ENCODE results near the gene GALNT18.

The GALNT18 gene

GRCh38 chr11:11505190-11505589, 116.6 kb downstream of the GALNT18 start:
- Histone ChIP-seq H3K4ac (ENCODE audit: low read length) (no peak overlapping the region), H2AFZ (ENCODE audit: low read length) (no peak overlapping the region), H2BK120ac (ENCODE audit: low read depth, low read length) (no peak overlapping the region), H3K79me1 (ENCODE audit: low read depth, low read length) (no peaks in the 10 kb centered on the region), H3K9ac (ENCODE audit: low read depth, low read length, poor library complexity) (no peak overlapping the region), H3K4me2 (ENCODE audit: insufficient read depth, low read length, poor library complexity, severe bottlenecking) (no peak overlapping the region), H3K27ac (replicated peaks; ENCODE audit: low read length) (no peak overlapping the region), H3K18ac (ENCODE audit: low read length) (no peak overlapping the region), H3K27me3 (ENCODE audit: control insufficient read depth in 3 of 3, insufficient read depth in 3 of 3, low read depth in 1 of 3, low read length in 3 of 3) (no peaks in the 10 kb centered on the region), H3K36me3 (replicated peaks in 1 of 2; ENCODE audit: control insufficient read depth in 2 of 2, insufficient read depth in 2 of 2, low read length in 2 of 2) (no peaks in the 10 kb centered on the region), H2BK5ac (ENCODE audit: low read length) (no peak overlapping the region), H2BK12ac (ENCODE audit: low read length) (no peak overlapping the region), H3K4me1 (ENCODE audit: control insufficient read depth in 2 of 2, insufficient read depth in 1 of 2, low read depth in 1 of 2, low read length in 2 of 2) (peaks cover 0 to 13% of the 10 kb centered on the region in 2 donors), H2BK15ac (ENCODE audit: low read length) (no peak overlapping the region), H2AK5ac (ENCODE audit: low read depth, low read length) (no peak overlapping the region), H4K91ac (ENCODE audit: low read depth, low read length, poor library complexity) (no peak overlapping the region), H3K9me3 (replicated peaks in 1 of 2; ENCODE audit: control insufficient read depth in 2 of 2, insufficient read depth in 1 of 2, low read depth in 1 of 2, low read length in 2 of 2) (no peaks in the 10 kb centered on the region), H3K14ac (ENCODE audit: low read length) (no peak overlapping the region), H3K23ac (ENCODE audit: low read depth, low read length, poor library complexity) (no peak overlapping the region), H4K8ac (ENCODE audit: low read depth, low read length) (no peak overlapping the region), H3K4me3 (ENCODE audit: low read length in 2 of 2) (no peak overlapping the region)
- DNase-seq (ENCODE audit: low spot score) = no peak

DNA sequence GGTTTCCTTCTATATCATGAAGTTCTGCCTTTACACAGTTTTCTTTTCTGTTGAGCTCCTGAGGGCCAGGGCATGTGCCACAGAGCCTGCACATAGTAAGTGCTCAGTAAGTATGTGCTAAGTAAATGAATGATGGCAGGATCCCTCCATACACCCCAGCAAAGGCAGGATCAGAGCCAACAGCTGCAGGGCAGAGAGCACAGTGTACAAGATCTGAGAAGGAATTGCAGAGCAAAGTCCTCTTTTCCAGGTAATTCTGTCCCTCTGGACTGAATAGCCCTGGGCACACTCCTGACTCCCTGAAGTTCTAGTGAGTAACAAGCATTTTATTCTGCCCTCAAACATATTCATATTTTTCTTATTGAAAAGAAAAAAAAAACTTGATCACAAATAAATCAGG, 117.7 kb downstream of the GALNT18 start:
- Histone ChIP-seq H3K4me1 (ENCODE audit: control insufficient read depth in 2 of 2, insufficient read depth in 1 of 2, low read depth in 1 of 2, low read length in 2 of 2) (peaks cover 0 to 6% of the 10 kb centered on the region in 2 donors), H3K4me3 (ENCODE audit: low read length in 2 of 2) (no peak overlapping the region), H3K27me3 (ENCODE audit: control insufficient read depth in 3 of 3, insufficient read depth in 3 of 3, low read depth in 1 of 3, low read length in 3 of 3) (no peaks in the 10 kb centered on the region), H2AK5ac (ENCODE audit: low read depth, low read length) (no peak overlapping the region), H3K4me2 (ENCODE audit: insufficient read depth, low read length, poor library complexity, severe bottlenecking) (no peak overlapping the region), H4K91ac (ENCODE audit: low read depth, low read length, poor library complexity) (no peak overlapping the region), H3K18ac (ENCODE audit: low read length) (no peak overlapping the region), H3K27ac (replicated peaks; ENCODE audit: low read length) (no peak overlapping the region), H3K4ac (ENCODE audit: low read length) (no peak overlapping the region), H4K8ac (ENCODE audit: low read depth, low read length) (no peak overlapping the region), H3K23ac (ENCODE audit: low read depth, low read length, poor library complexity) (no peak overlapping the region), H3K9me3 (replicated peaks in 1 of 2; ENCODE audit: control insufficient read depth in 2 of 2, insufficient read depth in 1 of 2, low read depth in 1 of 2, low read length in 2 of 2) (no peaks in the 10 kb centered on the region), H2BK15ac (ENCODE audit: low read length) (no peak overlapping the region), H2AFZ (ENCODE audit: low read length) (no peak overlapping the region), H2BK5ac (ENCODE audit: low read length) (no peak overlapping the region), H2BK120ac (ENCODE audit: low read depth, low read length) (no peak overlapping the region), H3K9ac (ENCODE audit: low read depth, low read length, poor library complexity) (no peak overlapping the region), H3K14ac (ENCODE audit: low read length) (no peak overlapping the region), H3K36me3 (replicated peaks in 1 of 2; ENCODE audit: control insufficient read depth in 2 of 2, insufficient read depth in 2 of 2, low read length in 2 of 2) (no peaks in the 10 kb centered on the region), H3K79me1 (ENCODE audit: low read depth, low read length) (no peaks in the 10 kb centered on the region), H2BK12ac (ENCODE audit: low read length) (no peak overlapping the region)
- DNase-seq (ENCODE audit: low spot score) = no peak

GRCh38 chr11:11502263-11502861, 119.4 kb downstream of the GALNT18 start:
- no peak overlapping the region for H3K14ac ChIP-seq (ENCODE audit: low read length)
- H3K4me2 ChIP-seq (ENCODE audit: insufficient read depth, low read length, poor library complexity, severe bottlenecking) = no peak overlapping the region
- no peak overlapping the region for H2BK12ac ChIP-seq (ENCODE audit: low read length)
- no CpG with 5 or more reads among the region's 9 CpGs for whole genome bisulfite sequencing, 2 donors (ENCODE audit: extremely low coverage in 2 of 2, insufficient read length in 2 of 2, insufficient replicate concordance in 1 of 2)
- H3K9ac ChIP-seq (ENCODE audit: low read depth, low read length, poor library complexity) = no peak overlapping the region
- no peaks in the 10 kb centered on the region for H3K36me3 ChIP-seq (replicated peaks in 1 of 2; ENCODE audit: control insufficient read depth in 2 of 2, insufficient read depth in 2 of 2, low read length in 2 of 2)
- H3K4me3 ChIP-seq (ENCODE audit: low read length in 2 of 2) = no peak overlapping the region
- no peak overlapping the region for H2AFZ ChIP-seq (ENCODE audit: low read length)
- no peak for DNase-seq (ENCODE audit: low spot score)
- no peak overlapping the region for H3K4ac ChIP-seq (ENCODE audit: low read length)
- no peak overlapping the region for H2BK120ac ChIP-seq (ENCODE audit: low read depth, low read length)
- H3K4me1 ChIP-seq (ENCODE audit: control insufficient read depth in 2 of 2, insufficient read depth in 1 of 2, low read depth in 1 of 2, low read length in 2 of 2) = peaks cover 0 to 6% of the 10 kb centered on the region in 2 donors
- H3K9me3 ChIP-seq (replicated peaks in 1 of 2; ENCODE audit: control insufficient read depth in 2 of 2, insufficient read depth in 1 of 2, low read depth in 1 of 2, low read length in 2 of 2) = no peaks in the 10 kb centered on the region
- no peak overlapping the region for H3K27ac ChIP-seq (replicated peaks; ENCODE audit: low read length)
- no peak overlapping the region for H2BK15ac ChIP-seq (ENCODE audit: low read length)
- no peak overlapping the region for H2BK5ac ChIP-seq (ENCODE audit: low read length)
- H3K18ac ChIP-seq (ENCODE audit: low read length) = no peak overlapping the region
- no peak overlapping the region for H2AK5ac ChIP-seq (ENCODE audit: low read depth, low read length)
- H4K8ac ChIP-seq (ENCODE audit: low read depth, low read length) = no peak overlapping the region
- H4K91ac ChIP-seq (ENCODE audit: low read depth, low read length, poor library complexity) = no peak overlapping the region
- H3K27me3 ChIP-seq (ENCODE audit: control insufficient read depth in 3 of 3, insufficient read depth in 3 of 3, low read depth in 1 of 3, low read length in 3 of 3) = no peaks in the 10 kb centered on the region
- no peaks in the 10 kb centered on the region for H3K79me1 ChIP-seq (ENCODE audit: low read depth, low read length)
- no peak overlapping the region for H3K23ac ChIP-seq (ENCODE audit: low read depth, low read length, poor library complexity)

GRCh38 chr11:11501546-11502262, 120.1 kb downstream of the GALNT18 start:
- H3K23ac ChIP-seq (ENCODE audit: low read depth, low read length, poor library complexity) = no peak overlapping the region
- peaks cover 0 to 6% of the 10 kb centered on the region in 2 donors for H3K4me1 ChIP-seq (ENCODE audit: control insufficient read depth in 2 of 2, insufficient read depth in 1 of 2, low read depth in 1 of 2, low read length in 2 of 2)
- no peak overlapping the region for H3K14ac ChIP-seq (ENCODE audit: low read length)
- no peak overlapping the region for H3K4me2 ChIP-seq (ENCODE audit: insufficient read depth, low read length, poor library complexity, severe bottlenecking)
- H2BK120ac ChIP-seq (ENCODE audit: low read depth, low read length) = no peak overlapping the region
- H2BK15ac ChIP-seq (ENCODE audit: low read length) = no peak overlapping the region
- H3K79me1 ChIP-seq (ENCODE audit: low read depth, low read length) = no peaks in the 10 kb centered on the region
- no peak overlapping the region for H2BK12ac ChIP-seq (ENCODE audit: low read length)
- H3K27ac ChIP-seq (replicated peaks; ENCODE audit: low read length) = no peak overlapping the region
- H3K18ac ChIP-seq (ENCODE audit: low read length) = peak overlapping the region; percentile 58
- no peak overlapping the region for H2AK5ac ChIP-seq (ENCODE audit: low read depth, low read length)
- no peak overlapping the region for H2AFZ ChIP-seq (ENCODE audit: low read length)
- H3K27me3 ChIP-seq (ENCODE audit: control insufficient read depth in 3 of 3, insufficient read depth in 3 of 3, low read depth in 1 of 3, low read length in 3 of 3) = no peaks in the 10 kb centered on the region
- H4K8ac ChIP-seq (ENCODE audit: low read depth, low read length) = no peak overlapping the region
- no peak overlapping the region for H3K4me3 ChIP-seq (ENCODE audit: low read length in 2 of 2)
- no peak for DNase-seq (ENCODE audit: low spot score)
- H3K36me3 ChIP-seq (replicated peaks in 1 of 2; ENCODE audit: control insufficient read depth in 2 of 2, insufficient read depth in 2 of 2, low read length in 2 of 2) = no peaks in the 10 kb centered on the region
- H3K4ac ChIP-seq (ENCODE audit: low read length) = no peak overlapping the region
- no peak overlapping the region for H4K91ac ChIP-seq (ENCODE audit: low read depth, low read length, poor library complexity)
- WGBS, 2 donors (ENCODE audit: extremely low coverage in 2 of 2, insufficient read length in 2 of 2, insufficient replicate concordance in 1 of 2) = no CpG with 5 or more reads among the region's 9 CpGs
- H2BK5ac ChIP-seq (ENCODE audit: low read length) = no peak overlapping the region
- H3K9me3 ChIP-seq (replicated peaks in 1 of 2; ENCODE audit: control insufficient read depth in 2 of 2, insufficient read depth in 1 of 2, low read depth in 1 of 2, low read length in 2 of 2) = no peaks in the 10 kb centered on the region
- H3K9ac ChIP-seq (ENCODE audit: low read depth, low read length, poor library complexity) = no peak overlapping the region

Data from neuronal stem cell (in vitro differentiated cells).